ENCODE measurements around the gene RGS10. TPM values are rescaled to one million over a fixed set of nuclear protein-coding genes. Genes with fewer than 3 reads are reported as not detected.

Gene RGS10
- total RNA-seq, 1 donor from 2014 or later: 311 TPM

DNA sequence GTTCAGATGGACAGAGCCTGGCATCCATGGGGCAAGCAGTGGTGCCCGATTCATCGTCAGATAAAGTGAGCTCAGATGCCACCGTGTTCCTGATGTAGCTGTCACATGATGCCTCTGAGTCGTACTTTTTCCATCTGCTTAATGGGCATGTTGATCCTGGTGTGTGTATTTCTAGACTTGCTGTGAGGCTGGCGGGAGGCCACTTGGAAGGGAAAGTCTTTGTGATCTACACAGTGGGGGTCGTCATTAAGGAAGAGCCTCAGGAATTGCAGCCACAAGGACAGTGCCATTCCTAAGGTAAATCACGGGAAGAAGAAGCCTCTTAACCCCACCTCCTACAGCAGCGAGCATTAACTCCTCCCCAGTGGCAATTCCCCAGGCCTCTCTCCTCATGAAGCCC is 63.0 kb downstream of the RGS10 start:
- Mint-ChIP-seq H3K27me3 (ENCODE audit: unreplicated experiment) (peaks cover 6% of the 10 kb centered on the region), H3K4me1 (ENCODE audit: low read depth, unreplicated experiment) (peaks cover 19% of the 10 kb centered on the region), H3K9me3 (ENCODE audit: unreplicated experiment) (no peaks in the 10 kb centered on the region), H3K27ac (ENCODE audit: unreplicated experiment) (peak overlapping the region; percentile 18), H3K36me3 (ENCODE audit: unreplicated experiment) (no peaks in the 10 kb centered on the region), H3K4me3 (ENCODE audit: unreplicated experiment) (no peak overlapping the region)
- DNase-seq: no peak
- TF ChIP-seq, protein P1, sequence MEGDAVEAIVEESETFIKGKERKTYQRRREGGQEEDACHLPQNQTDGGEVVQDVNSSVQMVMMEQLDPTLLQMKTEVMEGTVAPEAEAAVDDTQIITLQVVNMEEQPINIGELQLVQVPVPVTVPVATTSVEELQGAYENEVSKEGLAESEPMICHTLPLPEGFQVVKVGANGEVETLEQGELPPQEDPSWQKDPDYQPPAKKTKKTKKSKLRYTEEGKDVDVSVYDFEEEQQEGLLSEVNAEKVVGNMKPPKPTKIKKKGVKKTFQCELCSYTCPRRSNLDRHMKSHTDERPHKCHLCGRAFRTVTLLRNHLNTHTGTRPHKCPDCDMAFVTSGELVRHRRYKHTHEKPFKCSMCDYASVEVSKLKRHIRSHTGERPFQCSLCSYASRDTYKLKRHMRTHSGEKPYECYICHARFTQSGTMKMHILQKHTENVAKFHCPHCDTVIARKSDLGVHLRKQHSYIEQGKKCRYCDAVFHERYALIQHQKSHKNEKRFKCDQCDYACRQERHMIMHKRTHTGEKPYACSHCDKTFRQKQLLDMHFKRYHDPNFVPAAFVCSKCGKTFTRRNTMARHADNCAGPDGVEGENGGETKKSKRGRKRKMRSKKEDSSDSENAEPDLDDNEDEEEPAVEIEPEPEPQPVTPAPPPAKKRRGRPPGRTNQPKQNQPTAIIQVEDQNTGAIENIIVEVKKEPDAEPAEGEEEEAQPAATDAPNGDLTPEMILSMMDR (IDR thresholded peaks at IDR 0.05; ENCODE audit: partially characterized antibody, unreplicated experiment): no peak

DNA sequence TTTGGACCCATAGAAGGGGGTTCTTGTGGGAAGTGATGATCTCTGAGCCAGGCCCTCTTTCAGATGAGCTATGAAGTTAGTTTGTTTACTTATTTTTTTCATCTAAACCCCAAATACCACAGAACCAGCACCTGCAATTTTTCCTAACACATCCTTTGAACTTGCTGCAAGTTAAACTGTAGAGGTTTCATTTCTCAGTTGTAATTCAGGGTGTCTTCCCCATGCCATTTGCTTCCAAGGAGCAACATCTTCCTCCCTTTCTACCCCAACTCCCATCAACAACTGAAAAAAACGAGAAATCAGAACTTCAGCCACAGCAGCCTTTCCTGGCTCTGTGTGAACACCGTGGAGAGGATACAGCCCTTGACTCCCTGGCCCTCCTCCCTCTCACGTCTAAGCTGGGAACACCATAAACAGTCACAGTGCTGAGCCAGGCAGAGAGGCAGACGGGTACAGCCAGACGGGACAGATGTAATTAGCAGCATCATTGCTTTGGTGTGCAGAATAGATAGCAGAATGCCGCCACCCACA is 63.6 kb downstream of the RGS10 start:
- Mint-ChIP-seq H3K36me3 (ENCODE audit: unreplicated experiment) (peaks cover 2% of the 10 kb centered on the region), H3K27me3 (ENCODE audit: unreplicated experiment) (peaks cover 6% of the 10 kb centered on the region), H3K4me3 (ENCODE audit: unreplicated experiment) (no peak overlapping the region), H3K27ac (ENCODE audit: unreplicated experiment) (peak overlapping the region; percentile 18), H3K4me1 (ENCODE audit: low read depth, unreplicated experiment) (peaks cover 19% of the 10 kb centered on the region), H3K9me3 (ENCODE audit: unreplicated experiment) (no peaks in the 10 kb centered on the region)
- TF ChIP-seq, protein P1 (IDR thresholded peaks at IDR 0.05; ENCODE audit: partially characterized antibody, unreplicated experiment): no peak
- no peak for DNase-seq

DNA sequence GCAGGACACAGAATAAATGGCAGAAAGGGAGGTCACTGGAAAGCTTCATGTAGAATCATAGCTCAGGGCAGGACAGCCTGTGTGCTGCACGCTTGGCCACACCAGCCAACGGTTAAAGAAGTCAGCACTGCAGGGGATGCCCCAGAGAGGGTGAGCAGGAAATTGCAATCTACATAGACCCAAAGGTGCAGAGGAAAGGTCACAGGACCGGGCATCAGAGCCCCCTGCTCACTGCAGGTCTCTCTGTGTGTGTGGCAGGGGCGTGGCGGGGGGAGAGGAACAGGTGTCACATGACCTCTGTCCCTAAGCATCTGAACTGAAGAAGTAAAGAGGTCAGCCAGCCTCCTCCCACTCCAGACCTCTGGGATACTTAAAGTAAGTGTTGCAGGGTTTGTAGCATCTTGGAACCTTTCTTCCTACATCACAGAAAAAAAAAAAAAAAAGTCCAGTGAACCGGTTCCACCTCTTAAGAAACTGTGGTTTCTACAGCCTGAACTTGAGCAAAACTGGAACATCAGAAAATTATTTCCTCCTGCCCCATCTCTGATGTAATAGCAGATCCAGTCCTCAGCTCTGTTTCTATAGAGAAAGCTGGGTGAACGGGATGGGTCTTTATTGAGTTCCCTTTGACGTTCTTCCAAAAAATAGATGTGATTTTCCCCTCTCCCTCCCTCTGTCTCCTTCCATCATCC is 64.3 kb downstream of the RGS10 start:
- Mint-ChIP-seq H3K27me3 (ENCODE audit: unreplicated experiment) (peaks cover 6% of the 10 kb centered on the region), H3K9me3 (ENCODE audit: unreplicated experiment) (no peaks in the 10 kb centered on the region), H3K36me3 (ENCODE audit: unreplicated experiment) (peaks cover 5% of the 10 kb centered on the region), H3K4me3 (ENCODE audit: unreplicated experiment) (no peak overlapping the region), H3K27ac (ENCODE audit: unreplicated experiment) (no peak overlapping the region), H3K4me1 (ENCODE audit: low read depth, unreplicated experiment) (peaks cover 19% of the 10 kb centered on the region)
- TF ChIP-seq, protein P1 (IDR thresholded peaks at IDR 0.05; ENCODE audit: partially characterized antibody, unreplicated experiment): no peak
- no peak for DNase-seq

DNA sequence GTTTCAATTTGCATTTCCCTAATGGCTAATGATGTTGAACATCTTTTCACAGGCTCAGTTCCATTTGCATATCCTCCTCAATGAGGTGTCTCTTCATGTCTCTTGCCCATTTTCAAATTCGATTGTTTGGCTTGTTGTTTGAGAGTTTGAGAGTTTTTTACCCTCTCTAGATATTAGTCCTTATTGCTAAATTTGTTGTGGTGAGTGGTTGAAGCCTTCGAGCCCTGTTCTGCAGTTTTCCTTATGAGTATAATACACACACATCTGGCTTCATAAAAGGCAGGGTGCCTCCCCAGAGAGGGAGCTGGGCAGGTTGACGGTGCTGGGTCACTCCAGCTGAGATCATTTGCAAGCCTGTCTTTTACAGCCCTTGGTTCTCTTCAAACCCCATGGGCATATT is 65.1 kb downstream of the RGS10 start:
- TF ChIP-seq, protein P1 (IDR thresholded peaks at IDR 0.05; ENCODE audit: partially characterized antibody, unreplicated experiment): no peak
- DNase-seq: no peak
- peaks cover 6% of the 10 kb centered on the region for H3K27me3 Mint-ChIP-seq (ENCODE audit: unreplicated experiment)
- no peaks in the 10 kb centered on the region for H3K9me3 Mint-ChIP-seq (ENCODE audit: unreplicated experiment)
- peaks cover 19% of the 10 kb centered on the region for H3K4me1 Mint-ChIP-seq (ENCODE audit: low read depth, unreplicated experiment)
- H3K27ac Mint-ChIP-seq (ENCODE audit: unreplicated experiment): no peak overlapping the region
- no peak overlapping the region for H3K4me3 Mint-ChIP-seq (ENCODE audit: unreplicated experiment)
- peaks cover 6% of the 10 kb centered on the region for H3K36me3 Mint-ChIP-seq (ENCODE audit: unreplicated experiment)

DNA sequence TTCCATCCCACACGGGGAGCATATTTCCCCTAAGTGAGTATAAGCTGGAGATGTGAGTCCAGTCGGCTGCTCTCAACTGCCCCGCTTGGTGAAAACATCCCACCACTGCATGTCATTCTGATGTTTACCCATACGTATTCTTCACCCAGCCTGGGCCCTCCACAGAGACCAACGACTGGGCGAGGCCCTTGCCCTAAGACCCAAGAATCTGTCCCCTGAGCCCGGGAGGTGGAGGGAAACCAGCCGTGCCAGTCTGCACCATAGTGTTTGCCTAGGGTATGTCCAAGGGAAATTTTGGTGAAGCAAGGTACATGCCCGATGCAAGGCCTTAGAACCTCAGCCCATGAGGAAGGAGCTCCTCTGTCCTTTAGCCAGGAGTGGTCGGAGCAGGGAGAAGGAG is 67.9 kb downstream of the RGS10 start:
- H3K27me3 Mint-ChIP-seq (ENCODE audit: unreplicated experiment): peaks cover 5% of the 10 kb centered on the region
- no peak overlapping the region for H3K4me3 Mint-ChIP-seq (ENCODE audit: unreplicated experiment)
- no peak overlapping the region for H3K27ac Mint-ChIP-seq (ENCODE audit: unreplicated experiment)
- TF ChIP-seq, protein P1 (IDR thresholded peaks at IDR 0.05; ENCODE audit: partially characterized antibody, unreplicated experiment): no peak
- H3K4me1 Mint-ChIP-seq (ENCODE audit: low read depth, unreplicated experiment): peaks cover 17% of the 10 kb centered on the region
- no peaks in the 10 kb centered on the region for H3K9me3 Mint-ChIP-seq (ENCODE audit: unreplicated experiment)
- H3K36me3 Mint-ChIP-seq (ENCODE audit: unreplicated experiment): peaks cover 8% of the 10 kb centered on the region
- no peak for DNase-seq

Data from glutamatergic neuron (in vitro differentiated cells).